WERI-Rb-1 (cell line): Measurements from ENCODE around the gene BMP10.

ENCODE experiments used
- DNase-seq: peaks from one replicate; pipeline ENCODE4 v3.0.0-alpha.2; 2020
- H3K27ac ChIP-seq: fragments of 250-450 bp; sonication (Bioruptor Pico); 2 replicates; pipeline ENCODE4 v1.5.1; 2020; ENCODE audit warnings: mild to moderate bottlenecking, moderate library complexity
- H3K27me3 ChIP-seq: fragments of 250-450 bp; sonication (Bioruptor Pico); 2 replicates; pipeline ENCODE4 v1.5.1; 2021; ENCODE audit warnings: mild to moderate bottlenecking, low read depth, moderate library complexity; ENCODE audit not compliant: insufficient read depth, severe bottlenecking
- H3K36me3 ChIP-seq: fragments of 250-450 bp; sonication (Bioruptor Pico); 2 replicates; pipeline ENCODE4 v1.5.1; 2020; ENCODE audit warnings: mild to moderate bottlenecking, moderate library complexity
- H3K4me3 ChIP-seq: 2 replicates; pipeline ENCODE4 v1.5.1; 2011; ENCODE audit warnings: low read depth, mild to moderate bottlenecking, control low read depth, low read length
- H3K9me3 ChIP-seq: fragments of 250-450 bp; sonication (Bioruptor Pico); 2 replicates; pipeline ENCODE4 v1.5.1; 2021; ENCODE audit warnings: mild to moderate bottlenecking, moderate library complexity; ENCODE audit not compliant: severe bottlenecking
- CTCF ChIP-seq: IDR thresholded peaks from 2 replicates; pipeline ENCODE4 v1.5.1; 2011; ENCODE audit warnings: low read depth, mild to moderate bottlenecking, control low read depth, inconsistent platforms, low read length

BMP10 gene

GRCh38 chr2:68871159-68871764, at the start of gene BMP10:
BMP10 (minus strand) TSS chr2:68871397; CDS start chr2:68871358, 39 bp downstream.
- peaks cover 64% of the 10 kb centered on the region for H3K27me3 ChIP-seq
- no peaks in the 10 kb centered on the region for H3K9me3 ChIP-seq
- no peak for TF ChIP-seq CTCF

GRCh38 chr2:68920481-68921170, 49.4 kb upstream of the BMP10 start:
- Histone ChIP-seq H3K27me3 (peaks cover 16% of the 10 kb centered on the region), H3K27ac (no peak overlapping the region), H3K9me3 (no peaks in the 10 kb centered on the region), H3K36me3 (no peaks in the 10 kb centered on the region), H3K4me3 (no peak overlapping the region)
- DNase-seq, result no peak
- TF ChIP-seq CTCF, result no peak

More at GRCh38 chr2:68871159-68871764, at the start of gene BMP10:
- no peaks in the 10 kb centered on the region for H3K36me3 ChIP-seq
- H3K4me3 ChIP-seq, result no peak within 1 kb of the TSS
- no peak within 1 kb of the TSS for H3K27ac ChIP-seq
- DNase-seq, result no peak

GRCh38 chr2:68918497-68918896, 47.3 kb upstream of the BMP10 start:
- H3K9me3 ChIP-seq, result no peaks in the 10 kb centered on the region
- peaks cover 11% of the 10 kb centered on the region for H3K27me3 ChIP-seq
- TF ChIP-seq CTCF, result no peak
- no peak overlapping the region for H3K27ac ChIP-seq
- DNase-seq, result no peak
- no peak overlapping the region for H3K4me3 ChIP-seq
- H3K36me3 ChIP-seq, result no peaks in the 10 kb centered on the region

- Histone ChIP-seq H3K27ac (no peak overlapping the region), H3K36me3 (no peaks in the 10 kb centered on the region), H3K9me3 (no peaks in the 10 kb centered on the region), H3K27me3 (peaks cover 11% of the 10 kb centered on the region), H3K4me3 (no peak overlapping the region)
- DNase-seq, result no peak
- no peak for TF ChIP-seq CTCF
Observed at GRCh38 chr2:68917034-68917718, 46.0 kb upstream of the BMP10 start.

GRCh38 chr2:68916226-68916625, 45.0 kb upstream of the BMP10 start:
- no peaks in the 10 kb centered on the region for H3K9me3 ChIP-seq
- H3K27ac ChIP-seq, result no peak overlapping the region
- DNase-seq, result no peak
- no peak for TF ChIP-seq CTCF
- H3K27me3 ChIP-seq, result peaks cover 7% of the 10 kb centered on the region
- H3K4me3 ChIP-seq, result no peak overlapping the region
- H3K36me3 ChIP-seq, result no peaks in the 10 kb centered on the region
